ENCODE data around the gene TMEM176B.

The TMEM176B gene

DNA sequence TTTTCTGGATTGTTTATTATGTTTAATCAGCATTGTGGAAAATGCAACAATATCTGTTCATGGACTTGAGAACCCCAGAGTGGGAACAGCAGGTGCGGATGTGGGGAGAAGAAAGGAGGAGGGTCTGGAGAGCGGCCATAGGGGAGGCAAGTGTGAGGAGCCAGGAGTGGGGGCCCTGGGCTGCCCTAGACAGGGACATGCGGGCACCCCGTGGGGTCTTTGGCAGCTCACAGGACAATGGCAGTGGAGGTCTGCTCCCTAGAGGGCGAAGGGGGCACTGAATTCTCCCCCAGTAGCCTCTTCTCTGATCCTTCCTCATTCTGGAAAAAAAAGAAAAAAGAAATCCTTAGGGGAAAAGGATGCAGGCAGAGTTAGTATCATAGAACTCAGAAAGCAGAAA is 8.9 kb downstream of the TMEM176B start:
- Histone ChIP-seq H3K36me3 (ENCODE audit: control insufficient read depth, insufficient read depth, low read length) (no peaks in the 10 kb centered on the region), H3K27me3 (ENCODE audit: control insufficient read depth, insufficient read depth, low read length) (no peaks in the 10 kb centered on the region), H3K27ac (ENCODE audit: low read length) (no peak overlapping the region), H3K9me3 (ENCODE audit: control insufficient read depth, insufficient read depth, low read length) (no peaks in the 10 kb centered on the region), H3K4me1 (ENCODE audit: control insufficient read depth, insufficient read depth, low read length) (no peaks in the 10 kb centered on the region), H3K4me3 (ENCODE audit: low read length) (no peak overlapping the region)
- no peak for DNase-seq (ENCODE audit: low read depth, low spot score)
- WGBS (ENCODE audit: insufficient coverage, insufficient read length): no CpG with 5 or more reads among the region's 5 CpGs

DNA sequence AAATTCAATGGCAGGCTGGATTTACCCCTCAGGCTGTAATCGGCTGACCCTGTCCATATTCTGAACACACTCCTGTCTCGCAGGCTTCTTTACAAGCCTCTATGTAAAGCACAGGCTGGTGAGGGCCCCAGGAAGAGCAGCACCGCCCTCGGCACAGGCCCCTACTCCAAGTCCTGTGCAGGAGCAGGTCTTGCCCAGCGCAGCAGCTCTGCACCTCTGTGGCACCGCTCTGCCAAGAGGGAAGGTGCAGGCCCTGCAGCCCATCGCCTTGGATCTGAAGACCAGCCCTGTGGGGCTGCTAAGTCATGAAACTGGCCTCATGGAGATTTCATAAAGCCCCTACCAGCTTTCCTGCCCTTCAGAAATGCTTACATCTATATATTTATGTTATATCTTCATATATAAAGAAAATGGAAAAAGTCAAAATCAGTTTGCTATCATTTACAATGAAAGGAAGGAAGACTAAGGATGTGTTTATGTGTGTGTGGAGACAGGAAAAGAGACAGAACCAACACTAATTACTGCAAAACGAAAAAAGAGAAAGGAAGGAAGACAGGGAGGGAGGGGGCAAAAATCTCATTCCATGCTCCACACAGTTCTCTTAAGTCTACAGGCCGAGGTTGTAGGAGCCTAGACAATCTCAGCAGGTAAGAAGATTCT is 9.6 kb downstream of the TMEM176B start:
- H3K27ac ChIP-seq (ENCODE audit: low read length): no peak overlapping the region
- H3K4me1 ChIP-seq (ENCODE audit: control insufficient read depth, insufficient read depth, low read length): no peaks in the 10 kb centered on the region
- H3K9me3 ChIP-seq (ENCODE audit: control insufficient read depth, insufficient read depth, low read length): no peaks in the 10 kb centered on the region
- no CpG with 5 or more reads among the region's 9 CpGs for WGBS (ENCODE audit: insufficient coverage, insufficient read length)
- no peak overlapping the region for H3K4me3 ChIP-seq (ENCODE audit: low read length)
- no peaks in the 10 kb centered on the region for H3K27me3 ChIP-seq (ENCODE audit: control insufficient read depth, insufficient read depth, low read length)
- no peak for DNase-seq (ENCODE audit: low read depth, low spot score)
- H3K36me3 ChIP-seq (ENCODE audit: control insufficient read depth, insufficient read depth, low read length): no peaks in the 10 kb centered on the region

DNA sequence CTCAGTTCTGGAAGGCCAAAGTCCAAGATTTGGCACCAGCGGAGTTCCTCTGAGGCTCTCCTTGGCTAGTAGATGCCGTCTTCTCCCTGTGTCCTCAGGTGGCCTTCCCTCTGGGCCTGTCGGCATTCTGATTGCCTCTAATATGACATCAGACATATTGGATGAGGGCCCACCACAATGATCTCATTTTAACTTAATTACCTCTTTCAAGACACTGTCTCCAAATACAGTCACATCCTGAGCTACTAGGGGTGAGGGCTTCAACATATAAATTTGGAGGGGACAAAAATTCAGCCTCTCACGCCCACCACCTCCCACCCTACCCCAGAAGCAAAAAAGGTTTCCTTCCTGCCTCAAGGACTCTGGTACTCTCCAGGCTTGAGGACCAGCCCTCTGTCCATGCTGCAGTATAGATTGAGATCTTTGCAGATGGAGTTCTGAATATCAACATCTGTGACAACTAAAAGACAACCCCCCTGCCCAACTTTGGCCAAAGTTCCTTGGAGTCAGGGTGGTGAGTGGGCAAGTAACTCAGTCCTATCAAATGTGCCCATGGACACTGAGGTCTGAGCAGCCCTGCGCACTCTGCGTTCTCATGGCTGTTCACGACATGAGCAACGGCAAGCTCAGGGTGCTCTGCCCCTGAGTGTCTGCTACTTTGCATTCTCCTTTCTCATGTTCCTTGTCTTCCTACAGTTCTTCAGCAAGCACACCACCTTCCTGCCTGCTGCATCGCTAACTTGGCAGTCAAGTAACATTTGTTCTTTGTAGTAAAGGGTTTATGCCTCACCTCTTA is 11.5 kb downstream of the TMEM176B start:
- H3K36me3 ChIP-seq (ENCODE audit: control insufficient read depth, insufficient read depth, low read length): no peaks in the 10 kb centered on the region
- WGBS (ENCODE audit: insufficient coverage, insufficient read length): no CpG with 5 or more reads among the region's 9 CpGs
- H3K27ac ChIP-seq (ENCODE audit: low read length): no peak overlapping the region
- no peak overlapping the region for H3K4me3 ChIP-seq (ENCODE audit: low read length)
- no peaks in the 10 kb centered on the region for H3K4me1 ChIP-seq (ENCODE audit: control insufficient read depth, insufficient read depth, low read length)
- peaks cover 2% of the 10 kb centered on the region; the same call in 1 of the 2 replicates for H3K27me3 ChIP-seq (ENCODE audit: control insufficient read depth, insufficient read depth, low read length)
- no peaks in the 10 kb centered on the region for H3K9me3 ChIP-seq (ENCODE audit: control insufficient read depth, insufficient read depth, low read length)
- no peak for DNase-seq (ENCODE audit: low read depth, low spot score)

DNA sequence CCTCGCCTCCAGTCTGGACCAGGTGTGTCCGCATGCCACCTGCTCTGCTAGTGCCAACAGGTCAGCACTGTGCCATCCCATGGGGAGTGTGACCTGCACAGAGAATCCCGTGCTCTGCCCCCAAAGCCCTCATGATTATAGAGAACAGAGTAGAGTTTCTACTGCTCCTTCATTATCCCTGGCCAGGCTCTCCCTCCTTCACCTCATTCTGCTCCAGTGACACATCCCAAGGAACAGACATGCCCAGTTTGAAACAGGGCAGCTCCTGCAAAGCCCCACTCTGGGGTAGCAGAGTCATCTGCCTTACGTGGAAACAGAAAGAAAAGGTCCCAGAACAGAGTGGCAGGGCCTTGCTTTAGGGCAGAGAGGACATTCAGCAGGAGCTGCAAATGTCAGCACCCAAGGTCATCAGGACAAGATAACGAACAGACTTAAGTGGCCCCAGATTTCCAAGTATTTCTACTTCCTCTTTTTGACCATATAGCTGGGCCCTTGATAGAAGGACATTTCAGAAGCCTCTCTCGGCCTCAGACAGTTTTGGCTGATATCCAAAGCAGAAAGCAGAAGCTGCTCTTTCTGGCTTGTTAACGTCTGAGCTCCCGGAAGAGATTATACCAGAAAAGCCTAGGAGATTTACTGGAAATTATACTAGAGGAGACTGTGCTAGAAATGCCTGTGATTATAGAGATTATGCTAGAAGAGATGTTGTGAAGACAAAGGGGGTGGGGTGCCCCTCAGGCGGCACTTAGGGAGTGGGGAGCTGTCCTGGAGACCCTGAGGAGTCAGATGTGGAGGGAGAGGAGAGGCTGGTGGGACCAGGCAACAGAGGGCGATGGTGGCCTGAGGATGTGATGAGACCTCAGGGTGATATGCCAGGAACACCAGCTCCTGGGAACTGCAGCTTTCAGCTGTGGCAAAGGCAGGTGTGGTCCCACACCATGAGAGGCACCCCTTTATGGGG is 12.6 kb downstream of the TMEM176B start:
- no peak overlapping the region for H3K27ac ChIP-seq (ENCODE audit: low read length)
- H3K36me3 ChIP-seq (ENCODE audit: control insufficient read depth, insufficient read depth, low read length): no peaks in the 10 kb centered on the region
- H3K4me3 ChIP-seq (ENCODE audit: low read length): no peak overlapping the region
- no peaks in the 10 kb centered on the region for H3K4me1 ChIP-seq (ENCODE audit: control insufficient read depth, insufficient read depth, low read length)
- H3K27me3 ChIP-seq (ENCODE audit: control insufficient read depth, insufficient read depth, low read length): peaks cover 2% of the 10 kb centered on the region; the same call in 1 of the 2 replicates
- DNase-seq (ENCODE audit: low read depth, low spot score): no peak
- H3K9me3 ChIP-seq (ENCODE audit: control insufficient read depth, insufficient read depth, low read length): no peaks in the 10 kb centered on the region
- no CpG with 5 or more reads among the region's 10 CpGs for WGBS (ENCODE audit: insufficient coverage, insufficient read length)

DNA sequence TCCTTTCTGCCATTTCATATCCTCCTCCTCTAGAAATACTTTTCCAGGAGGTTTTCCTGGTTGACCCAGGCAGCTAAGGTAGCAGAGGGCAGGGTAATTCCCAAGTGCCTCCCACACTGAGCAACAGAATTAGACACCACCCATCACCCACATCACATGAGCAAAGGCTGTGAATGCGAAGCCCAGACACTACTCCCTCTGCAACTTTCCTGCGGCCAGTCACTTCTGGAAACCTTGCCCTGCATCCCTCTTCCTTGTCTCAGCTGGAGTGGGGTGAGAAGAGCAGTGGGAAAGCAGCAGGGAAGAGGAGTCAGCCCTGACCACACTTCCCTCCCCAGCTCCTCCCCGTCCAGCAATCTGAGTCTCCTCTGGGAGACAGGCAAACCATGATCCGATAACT is 15.2 kb downstream of the TMEM176B start:
- no peak overlapping the region for H3K4me3 ChIP-seq (ENCODE audit: low read length)
- peaks cover 2% of the 10 kb centered on the region; the same call in 1 of the 2 replicates for H3K27me3 ChIP-seq (ENCODE audit: control insufficient read depth, insufficient read depth, low read length)
- H3K36me3 ChIP-seq (ENCODE audit: control insufficient read depth, insufficient read depth, low read length): no peaks in the 10 kb centered on the region
- H3K9me3 ChIP-seq (ENCODE audit: control insufficient read depth, insufficient read depth, low read length): no peaks in the 10 kb centered on the region
- no peak for DNase-seq (ENCODE audit: low read depth, low spot score)
- WGBS (ENCODE audit: insufficient coverage, insufficient read length): no CpG with 5 or more reads among the region's 4 CpGs
- H3K27ac ChIP-seq (ENCODE audit: low read length): no peak overlapping the region
- H3K4me1 ChIP-seq (ENCODE audit: control insufficient read depth, insufficient read depth, low read length): no peaks in the 10 kb centered on the region

DNA sequence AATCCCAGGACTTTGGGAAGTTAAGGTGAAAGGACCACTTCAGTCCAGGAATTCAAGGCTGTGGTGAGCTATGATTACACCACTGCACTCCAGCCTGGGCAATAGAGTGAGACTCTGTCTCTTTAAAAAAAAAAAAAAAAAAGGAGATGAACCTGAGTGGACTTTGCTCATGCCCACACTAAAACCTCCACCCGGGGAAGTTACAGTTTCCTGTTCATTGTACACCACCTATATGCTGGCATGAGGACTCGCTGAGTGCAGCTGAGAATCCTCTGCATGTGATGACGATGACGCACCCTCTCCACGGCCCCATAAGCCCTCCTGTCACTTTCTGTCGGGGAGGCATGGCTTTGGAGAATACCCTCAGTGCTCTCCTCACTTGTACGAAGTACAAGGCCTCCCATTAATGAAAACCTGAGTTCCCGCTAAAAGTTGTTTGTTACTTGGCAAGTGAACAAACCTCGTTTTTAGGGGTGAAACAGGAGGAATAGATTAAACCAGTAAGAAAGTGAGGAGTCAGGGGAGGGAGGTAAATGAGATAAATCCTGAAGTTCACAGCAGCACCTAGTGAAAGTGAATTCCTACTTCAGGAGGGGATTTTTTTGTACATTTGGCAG is 15.9 kb downstream of the TMEM176B start:
- Histone ChIP-seq H3K4me3 (ENCODE audit: low read length) (no peak overlapping the region), H3K27me3 (ENCODE audit: control insufficient read depth, insufficient read depth, low read length) (peaks cover 2% of the 10 kb centered on the region; the same call in 1 of the 2 replicates), H3K36me3 (ENCODE audit: control insufficient read depth, insufficient read depth, low read length) (no peaks in the 10 kb centered on the region), H3K9me3 (ENCODE audit: control insufficient read depth, insufficient read depth, low read length) (no peaks in the 10 kb centered on the region), H3K4me1 (ENCODE audit: control insufficient read depth, insufficient read depth, low read length) (no peaks in the 10 kb centered on the region), H3K27ac (ENCODE audit: low read length) (no peak overlapping the region)
- WGBS (ENCODE audit: insufficient coverage, insufficient read length): no CpG with 5 or more reads among the region's 9 CpGs
- DNase-seq (ENCODE audit: low read depth, low spot score): no peak

DNA sequence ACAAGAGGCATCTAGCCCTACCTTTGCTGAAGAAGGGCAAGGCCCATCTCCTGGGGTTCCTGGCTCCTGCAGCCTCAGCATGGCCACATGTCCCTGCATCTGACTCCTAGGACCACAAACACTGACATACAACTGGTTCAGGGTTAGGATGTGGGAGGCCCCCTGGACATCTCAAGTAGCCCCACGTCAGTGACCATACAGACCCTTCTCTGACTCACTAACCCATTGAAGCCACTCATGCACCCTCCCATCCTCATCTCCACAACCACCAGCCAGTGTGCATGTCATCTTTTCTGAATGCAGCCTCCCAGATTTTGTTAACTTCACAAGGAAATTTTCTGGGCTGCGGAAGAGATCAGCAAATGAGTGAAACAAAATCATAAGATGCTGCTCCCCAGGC is 18.2 kb downstream of the TMEM176B start:
- no peak overlapping the region for H3K4me3 ChIP-seq (ENCODE audit: low read length)
- DNase-seq (ENCODE audit: low read depth, low spot score): no peak
- H3K9me3 ChIP-seq (ENCODE audit: control insufficient read depth, insufficient read depth, low read length): no peaks in the 10 kb centered on the region
- H3K27ac ChIP-seq (ENCODE audit: low read length): no peak overlapping the region
- WGBS (ENCODE audit: insufficient coverage, insufficient read length): no CpG with 5 or more reads among the region's 2 CpGs
- no peaks in the 10 kb centered on the region for H3K36me3 ChIP-seq (ENCODE audit: control insufficient read depth, insufficient read depth, low read length)
- peaks cover 2% of the 10 kb centered on the region; the same call in 1 of the 2 replicates for H3K27me3 ChIP-seq (ENCODE audit: control insufficient read depth, insufficient read depth, low read length)
- H3K4me1 ChIP-seq (ENCODE audit: control insufficient read depth, insufficient read depth, low read length): no peaks in the 10 kb centered on the region

DNA sequence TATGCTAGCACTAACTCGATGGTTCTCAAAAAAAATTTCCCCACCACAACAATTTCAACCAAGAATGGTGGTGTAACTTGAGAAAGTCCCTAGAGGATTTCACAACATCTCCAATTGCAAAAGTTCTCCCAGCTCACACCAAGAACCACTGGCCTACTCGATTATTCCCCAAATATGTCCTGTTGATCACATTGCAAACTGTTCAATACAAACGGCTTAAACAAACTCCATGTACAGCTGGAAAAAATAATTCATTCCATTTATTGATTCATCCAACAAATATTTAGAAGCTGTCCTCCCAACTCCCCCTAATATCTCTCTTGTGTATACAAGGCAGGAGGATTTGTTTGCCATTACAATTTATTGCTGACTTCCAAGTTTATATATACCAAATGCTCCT is 19.1 kb downstream of the TMEM176B start:
- no peaks in the 10 kb centered on the region for H3K4me1 ChIP-seq (ENCODE audit: control insufficient read depth, insufficient read depth, low read length)
- no peak overlapping the region for H3K27ac ChIP-seq (ENCODE audit: low read length)
- H3K36me3 ChIP-seq (ENCODE audit: control insufficient read depth, insufficient read depth, low read length): no peaks in the 10 kb centered on the region
- H3K9me3 ChIP-seq (ENCODE audit: control insufficient read depth, insufficient read depth, low read length): no peaks in the 10 kb centered on the region
- DNase-seq (ENCODE audit: low read depth, low spot score): no peak
- H3K27me3 ChIP-seq (ENCODE audit: control insufficient read depth, insufficient read depth, low read length): peaks cover 2% of the 10 kb centered on the region; the same call in 1 of the 2 replicates
- WGBS (ENCODE audit: insufficient coverage, insufficient read length): no CpG with 5 or more reads among the region's 3 CpGs
- no peak overlapping the region for H3K4me3 ChIP-seq (ENCODE audit: low read length)

DNA sequence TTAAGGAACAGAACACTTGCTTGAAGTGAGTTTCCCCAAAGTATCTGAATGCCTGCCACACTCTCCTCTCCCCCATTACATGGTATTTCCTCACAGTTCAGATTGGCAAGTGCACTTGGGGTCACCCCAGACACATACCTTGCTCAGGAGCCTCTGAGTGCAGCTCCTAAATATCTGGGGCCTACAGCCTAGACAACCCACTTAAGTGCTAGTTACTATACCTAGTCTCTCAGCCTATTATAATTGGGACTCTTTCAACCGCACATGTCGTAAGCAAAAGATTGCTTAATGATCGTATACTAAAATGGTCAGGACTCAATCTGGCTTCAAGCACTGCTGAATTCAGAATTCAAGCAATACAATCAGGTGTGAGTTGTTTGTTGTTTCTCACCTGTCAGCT is 19.9 kb downstream of the TMEM176B start:
- Histone ChIP-seq H3K9me3 (ENCODE audit: control insufficient read depth, insufficient read depth, low read length) (no peaks in the 10 kb centered on the region), H3K4me3 (ENCODE audit: low read length) (no peak overlapping the region), H3K36me3 (ENCODE audit: control insufficient read depth, insufficient read depth, low read length) (no peaks in the 10 kb centered on the region), H3K27ac (ENCODE audit: low read length) (no peak overlapping the region), H3K27me3 (ENCODE audit: control insufficient read depth, insufficient read depth, low read length) (peaks cover 2% of the 10 kb centered on the region; the same call in 1 of the 2 replicates), H3K4me1 (ENCODE audit: control insufficient read depth, insufficient read depth, low read length) (no peaks in the 10 kb centered on the region)
- no CpG with 5 or more reads among the region's 3 CpGs for WGBS (ENCODE audit: insufficient coverage, insufficient read length)
- no peak for DNase-seq (ENCODE audit: low read depth, low spot score)
